Epithelial cell of proximal tubule (primary cell): ENCODE results near the gene HOXB4. TPM values are rescaled to one million over a fixed set of nuclear protein-coding genes. Genes with fewer than 3 reads are reported as not detected.
A peak's percentile ranks its signal among the peaks of the same experiment; 100 is the strongest.

Source experiments
- DNase-seq: peaks from one replicate; pipeline ENCODE4 v3.0.0-alpha.2; 2011; ENCODE audit warnings: low read depth
- H3K4me3 ChIP-seq: 2 replicates; pipeline ENCODE4 v1.5.1; 2011; ENCODE audit warnings: low read depth, mild to moderate bottlenecking, low read length
- CTCF ChIP-seq: conservative IDR thresholded peaks from 2 replicates; pipeline ENCODE4 v1.5.1; 2012; ENCODE audit warnings: low read depth, mild to moderate bottlenecking, low read length
- total RNA-seq: library from RNA; depleted of rRNA; stranded (reverse); fragments of >200 nt; gene quantifications from 2 replicates; pipeline ENCODE4 v1.2.3, GENCODE V29; 2015

Gene HOXB4
- total RNA-seq, 1 donor from 2014 or later: 5.7 TPM

GRCh38 chr17:48553190-48553547 is 25.0 kb downstream of the HOXB4 start:
- no peak for TF ChIP-seq CTCF
- peak overlapping the region; percentile 15 for H3K4me3 ChIP-seq
- no peak for DNase-seq

GRCh38 chr17:48552466-48553189 is 25.5 kb downstream of the HOXB4 start:
- peak overlapping the region; percentile 15 for H3K4me3 ChIP-seq
- TF ChIP-seq CTCF: no peak
- no peak for DNase-seq

GRCh38 chr17:48551596-48552465 is 26.3 kb downstream of the HOXB4 start:
- no peak for TF ChIP-seq CTCF
- DNase-seq: no peak
- peak overlapping the region; percentile 5 for H3K4me3 ChIP-seq

- DNase-seq: no peak
- TF ChIP-seq CTCF: no peak
- H3K4me3 ChIP-seq: no peak overlapping the region
Measured at GRCh38 chr17:48551214-48551555, 27.0 kb downstream of the HOXB4 start.

- no peak for DNase-seq
- peak overlapping the region; percentile 9 for H3K4me3 ChIP-seq
- TF ChIP-seq CTCF: no peak
Measured at GRCh38 chr17:48550502-48551213, 27.5 kb downstream of the HOXB4 start.

GRCh38 chr17:48549914-48550501 is 28.1 kb downstream of the HOXB4 start:
- peak; percentile 23 for TF ChIP-seq CTCF
- DNase-seq: no peak
- peak overlapping the region; percentile 9 for H3K4me3 ChIP-seq
